Stimulated activated CD4-positive, alpha-beta T cell treated with anti-CD3 and anti-CD28 coated beads, Interleukin-1b, Interleukin-23, amount 100 ng/mL, for 48 hours (primary cell): Measurements from ENCODE around the gene PLSCR4.
"Not testable (repeated sequence)": the region's sequence is repeated elsewhere in the genome, so short reads cannot be mapped to it uniquely, and the experiment has no call there.

Experiments
- DNase-seq: peaks from one replicate; pipeline ENCODE4 v3.0.0-alpha.2; 2020

The PLSCR4 gene

GRCh38 chr3:146250449-146251382, at the start of gene PLSCR4:
Gene PLSCR4 (minus strand): TSS chr3:146251105. CDS start chr3:146222071, 29,034 bp downstream.
- DNase-seq = no peak

- not testable (repeated sequence) for DNase-seq
Measured at GRCh38 chr3:146293401-146293800, 42.5 kb upstream of the PLSCR4 start.

GRCh38 chr3:146283781-146284445, 33.0 kb upstream of the PLSCR4 start:
- no peak for DNase-seq

GRCh38 chr3:146280864-146281263, 30.0 kb upstream of the PLSCR4 start:
- DNase-seq = no peak

- no peak for DNase-seq
Measured at GRCh38 chr3:146279951-146280350, 29.0 kb upstream of the PLSCR4 start.

GRCh38 chr3:146279013-146279412, 28.1 kb upstream of the PLSCR4 start:
- no peak for DNase-seq

- DNase-seq = no peak
Measured at GRCh38 chr3:146277953-146278631, 27.2 kb upstream of the PLSCR4 start.

GRCh38 chr3:146275476-146275875, 24.6 kb upstream of the PLSCR4 start:
- no peak for DNase-seq

GRCh38 chr3:146274833-146275232, 23.9 kb upstream of the PLSCR4 start:
- no peak for DNase-seq

- no peak for DNase-seq
Measured at GRCh38 chr3:146273721-146274407, 23.0 kb upstream of the PLSCR4 start.

GRCh38 chr3:146271180-146271579, 20.3 kb upstream of the PLSCR4 start:
- DNase-seq = no peak

- DNase-seq = no peak
Measured at GRCh38 chr3:146269271-146269670, 18.4 kb upstream of the PLSCR4 start.

- no peak for DNase-seq
Measured at GRCh38 chr3:146268535-146269219, 17.8 kb upstream of the PLSCR4 start.

GRCh38 chr3:146265720-146266119, 14.8 kb upstream of the PLSCR4 start:
- no peak for DNase-seq

- DNase-seq = no peak
Measured at GRCh38 chr3:146262371-146263110, 11.6 kb upstream of the PLSCR4 start.

- no peak for DNase-seq
Measured at GRCh38 chr3:146259880-146260589, 9.1 kb upstream of the PLSCR4 start.

- no peak for DNase-seq
Measured at GRCh38 chr3:146256851-146257486, 6.1 kb upstream of the PLSCR4 start.

GRCh38 chr3:146252445-146252844, 1.5 kb upstream of the PLSCR4 start:
- not testable (repeated sequence) for DNase-seq

- DNase-seq = no peak
Measured at GRCh38 chr3:146249921-146250320, 984 bp downstream of the PLSCR4 start.

- no peak for DNase-seq
Measured at GRCh38 chr3:146247911-146248310, 3.0 kb downstream of the PLSCR4 start.
